SH-SY5Y (cell line): Measurements from ENCODE around the gene CACUL1.

Experiments used
- GATA2 ChIP-seq: IDR thresholded peaks from 2 replicates; pipeline ENCODE4 v1.6.1; 2011; ENCODE audit warnings: mild to moderate bottlenecking, low read depth, low read length
- GATA3 ChIP-seq: IDR thresholded peaks from 2 replicates; pipeline ENCODE4 v1.6.1; 2011; ENCODE audit warnings: low read depth, mild to moderate bottlenecking, low read length, moderate library complexity

- TF ChIP-seq GATA2 (no peak), GATA3 (no peak)
Measured at GRCh38 chr10:118629211-118629610, 125.6 kb downstream of the CACUL1 start.
